ENCODE measurements around the gene ZNF296. TPM values are rescaled to one million over a fixed set of nuclear protein-coding genes. Genes with fewer than 3 reads are reported as not detected.

The ZNF296 gene
- total and polyA plus RNA-seq, 2 of the 8 experiments (the other 6 are each of a cell fraction or from before 2014, with no cell fraction given), result 2.7 to 7.5 TPM

GRCh38 chr19:45070214-45070613, 6.1 kb downstream of the ZNF296 start:
- POLR2A ChIA-PET (ENCODE audit: partially characterized antibody), result interaction anchor here (1.0 to 3.4 kb wide), 4 partner anchors 11 to 56 kb away, joined by 3 to 16 read pairs (median 4); partner anchors contain the start of gene PPP1R37
- Histone ChIP-seq H4K91ac (replicated peaks; ENCODE audit: insufficient read length, low read length) (no peak overlapping the region), H4K8ac (ENCODE audit: extremely low read depth, insufficient read depth, low read length) (no peak overlapping the region), H2BK5ac (ENCODE audit: low read depth, low read length) (no peak overlapping the region), H3K27ac (ENCODE audit: low read depth, low read length) (no peak overlapping the region), H3K79me1 (ENCODE audit: low read depth, low read length) (no peaks in the 10 kb centered on the region), H2AK5ac (ENCODE audit: low read depth, low read length) (no peak overlapping the region), H3K23ac (ENCODE audit: insufficient read length) (no peak overlapping the region), H3K4me1 (replicated peaks in 1 of 4; ENCODE audit: control insufficient read depth in 3 of 4, insufficient read depth in 4 of 4, low read length in 3 of 4) (peaks cover 2 to 9% (median 4%) of the 10 kb centered on the region in 4 experiments; a peak in 6 of 7 replicates), H3K18ac (ENCODE audit: extremely low read depth, low read length) (no peak overlapping the region), H3K23me2 (ENCODE audit: low read depth, low read length) (no peaks in the 10 kb centered on the region), H4K5ac (ENCODE audit: insufficient read length, low read depth, low read length) (no peak overlapping the region), H3K9ac (replicated peaks in 1 of 4; ENCODE audit: extremely low read depth in 1 of 4, low read depth in 3 of 4, low read length in 3 of 4) (no peak overlapping the region), H2BK20ac (ENCODE audit: low read length) (no peak overlapping the region), H2AFZ (ENCODE audit: low read length) (no peak overlapping the region), H3K9me3 (ENCODE audit: insufficient read depth in 2 of 2, low read depth in 1 of 2, low read length in 1 of 2) (no peaks in the 10 kb centered on the region), H3K36me3 (ENCODE audit: control insufficient read depth in 2 of 4, insufficient read depth in 4 of 4, low read length in 3 of 4) (peaks cover 2 to 44% (median 20%) of the 10 kb centered on the region in 4 experiments; a peak in 6 of 8 replicates), H3K4me2 (ENCODE audit: insufficient read depth in 1 of 2, low read depth in 2 of 2, low read length in 2 of 2) (no peak overlapping the region), H3K4me3 (ENCODE audit: extremely low read depth in 1 of 4, insufficient read depth in 2 of 4, low read depth in 3 of 4, low read length in 4 of 4) (no peak overlapping the region), H2BK120ac (replicated peaks; ENCODE audit: low read depth, low read length) (no peak overlapping the region), H3K56ac (replicated peaks; ENCODE audit: insufficient read length, low read depth, low read length) (no peak overlapping the region), H3K79me2 (ENCODE audit: control insufficient read depth in 1 of 2, insufficient read depth in 2 of 2, low read length in 2 of 2) (peaks cover 0 to 10% of the 10 kb centered on the region in 2 experiments; a peak in 2 of 4 replicates), H3K14ac (ENCODE audit: insufficient read length) (no peak overlapping the region), H3K4ac (replicated peaks; ENCODE audit: insufficient read length, low read depth, low read length) (no peak overlapping the region), H3K27me3 (replicated peaks in 1 of 4; ENCODE audit: control insufficient read depth in 3 of 4, extremely low read depth in 1 of 4, insufficient read depth in 3 of 4, low read length in 3 of 4) (no peaks in the 10 kb centered on the region), H2BK15ac (ENCODE audit: low read length) (no peak overlapping the region), H2BK12ac (ENCODE audit: low read depth, low read length) (no peak overlapping the region), H4K20me1 (replicated peaks in 1 of 2; ENCODE audit: control insufficient read depth in 1 of 2, insufficient read depth in 2 of 2, low read length in 2 of 2) (peaks cover 2 to 8% of the 10 kb centered on the region in 2 experiments)
- FAIRE-seq, result no peak
- WGBS, 2 experiments (ENCODE audit: extremely low coverage in 1 of 2, insufficient coverage in 1 of 2, insufficient read length in 1 of 2, insufficient replicate concordance in 2 of 2, low coverage in 1 of 2, low lambda C conversion rate in 2 of 2, missing lambda C conversion rate in 1 of 2), result 96% methylated on average over 6 of the region's 6 CpGs; no CpG with 5 or more reads in 1 of the 2 experiments
- TF ChIP-seq MAX (IDR thresholded peaks at IDR 0.05) (no peak), KDM4A (IDR thresholded peaks at IDR 0.05; ENCODE audit: low read depth, low read length, severe bottlenecking) (no peak), USF2 (IDR thresholded peaks at IDR 0.05; ENCODE audit: low read length) (no peak), TEAD4 (IDR thresholded peaks at IDR 0.05; ENCODE audit: low read depth, low read length) (no peak), RBBP5 (IDR thresholded peaks at IDR 0.05; ENCODE audit: borderline replicate concordance, low read depth, low read length) (no peak), ZNF274 (IDR thresholded peaks at IDR 0.05; ENCODE audit: borderline replicate concordance, extremely low read depth, low read length) (no peak), TBP (IDR thresholded peaks at IDR 0.05; ENCODE audit: low read depth, low read length) (no peak), CBX8 (IDR thresholded peaks at IDR 0.05; ENCODE audit: borderline replicate concordance, low read depth, low read length) (no peak), PHF8 (conservative IDR thresholded peaks at IDR 0.05; ENCODE audit: low read depth, low read length) (no peak), RNF2 (IDR thresholded peaks at IDR 0.05; ENCODE audit: borderline replicate concordance, low read depth, low read length, missing control alignments, poor library complexity, severe bottlenecking) (no peak), RAD21 (IDR thresholded peaks at IDR 0.05 in 1 of 2, conservative IDR thresholded peaks at IDR 0.05 in 1 of 2; ENCODE audit: low read depth in 2 of 2, low read length in 2 of 2) (no peak)
- DNase-seq (ENCODE audit: low read depth in 1 of 2, low spot score in 2 of 2), result no peak
- CTCF ChIA-PET (ENCODE audit: partially characterized antibody), result interaction anchor here (1.1 to 1.4 kb wide), 2 partner anchors 10 to 30 kb away, joined by 3 to 6 read pairs; no protein-coding TSS in a partner anchor

Measured in H1 (cell line).